Choroid plexus epithelial cell (primary cell): Measurements from ENCODE around the gene TIE1.
A peak's percentile ranks its signal among the peaks of the same experiment; 100 is the strongest.

Experiments used
- DNase-seq: peaks from one replicate; pipeline ENCODE4 v3.0.0-alpha.2; 2010; ENCODE audit warnings: low read depth
- H3K4me3 ChIP-seq: 2 replicates; pipeline ENCODE4 v1.5.1; 2011; ENCODE audit warnings: low read depth, mild to moderate bottlenecking, control low read depth, low read length, moderate library complexity
- TF ChIP-seq, protein P1 (sequence below): conservative IDR thresholded peaks from 2 replicates; pipeline ENCODE4 v1.5.1; 2011; ENCODE audit warnings: low read depth, mild to moderate bottlenecking, control low read depth, inconsistent platforms, low read length, moderate library complexity

TIE1 gene

DNA sequence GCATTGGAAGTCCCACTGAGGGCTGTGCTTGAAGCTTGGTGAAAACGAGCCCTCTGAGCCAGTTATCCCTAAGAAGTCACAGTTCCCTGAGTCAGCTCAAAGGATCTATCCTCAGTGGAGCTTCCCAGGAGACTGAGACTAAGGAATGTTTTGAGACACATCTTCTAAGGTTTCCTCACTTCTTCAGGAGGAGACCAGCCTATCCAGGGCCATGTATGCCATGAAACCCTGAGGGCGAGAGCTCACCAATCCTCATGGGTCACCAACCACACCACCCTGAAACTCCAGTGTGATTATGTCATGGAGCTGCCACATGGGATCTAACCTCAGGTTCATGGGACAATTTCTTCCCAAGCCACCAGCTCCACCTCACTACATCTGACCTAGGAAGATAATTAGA is 7.6 kb upstream of the TIE1 start:
- TF ChIP-seq, protein P1, sequence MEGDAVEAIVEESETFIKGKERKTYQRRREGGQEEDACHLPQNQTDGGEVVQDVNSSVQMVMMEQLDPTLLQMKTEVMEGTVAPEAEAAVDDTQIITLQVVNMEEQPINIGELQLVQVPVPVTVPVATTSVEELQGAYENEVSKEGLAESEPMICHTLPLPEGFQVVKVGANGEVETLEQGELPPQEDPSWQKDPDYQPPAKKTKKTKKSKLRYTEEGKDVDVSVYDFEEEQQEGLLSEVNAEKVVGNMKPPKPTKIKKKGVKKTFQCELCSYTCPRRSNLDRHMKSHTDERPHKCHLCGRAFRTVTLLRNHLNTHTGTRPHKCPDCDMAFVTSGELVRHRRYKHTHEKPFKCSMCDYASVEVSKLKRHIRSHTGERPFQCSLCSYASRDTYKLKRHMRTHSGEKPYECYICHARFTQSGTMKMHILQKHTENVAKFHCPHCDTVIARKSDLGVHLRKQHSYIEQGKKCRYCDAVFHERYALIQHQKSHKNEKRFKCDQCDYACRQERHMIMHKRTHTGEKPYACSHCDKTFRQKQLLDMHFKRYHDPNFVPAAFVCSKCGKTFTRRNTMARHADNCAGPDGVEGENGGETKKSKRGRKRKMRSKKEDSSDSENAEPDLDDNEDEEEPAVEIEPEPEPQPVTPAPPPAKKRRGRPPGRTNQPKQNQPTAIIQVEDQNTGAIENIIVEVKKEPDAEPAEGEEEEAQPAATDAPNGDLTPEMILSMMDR, result no peak
- no peak overlapping the region for H3K4me3 ChIP-seq
- no peak for DNase-seq

DNA sequence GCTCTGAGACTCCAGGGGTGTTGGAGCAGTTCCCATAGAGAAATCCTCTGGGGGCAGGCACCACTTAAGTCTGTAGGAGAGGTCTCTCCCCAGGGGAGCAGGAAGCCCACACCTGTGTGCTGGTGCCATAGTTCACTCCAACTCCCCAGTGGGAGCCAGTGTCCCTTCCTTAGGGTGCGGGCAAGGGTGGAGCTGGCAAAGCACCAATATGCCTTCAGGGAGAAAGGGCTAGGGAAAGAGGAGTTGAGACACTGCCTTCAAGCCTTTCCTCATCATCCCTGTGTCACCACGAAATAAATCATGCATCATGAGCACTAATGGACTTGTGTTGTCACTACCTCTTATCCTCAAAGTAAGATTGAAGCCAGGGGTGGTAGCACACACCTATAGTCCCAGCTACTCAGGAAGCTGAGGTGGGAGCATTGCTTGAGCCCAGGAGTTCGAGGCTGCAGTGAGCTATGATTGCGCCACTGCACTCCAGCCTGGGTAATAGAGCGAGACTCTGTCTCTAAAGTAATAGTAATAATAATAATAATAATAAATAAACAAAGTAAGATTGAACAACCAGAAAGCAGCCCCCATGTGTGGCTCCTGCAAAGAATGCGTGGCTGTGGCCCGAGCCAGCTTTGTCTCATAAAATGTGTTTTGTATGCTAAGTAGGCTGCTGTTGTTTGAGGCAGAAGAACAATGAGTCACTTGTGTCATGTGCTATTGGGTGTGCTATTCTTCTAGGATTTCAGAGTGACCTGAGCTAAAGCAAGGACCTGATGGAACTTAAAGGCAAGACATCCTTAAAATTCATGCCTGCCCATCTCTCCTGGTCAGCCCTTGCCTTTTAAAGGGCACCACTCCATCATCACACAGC is 6.7 kb upstream of the TIE1 start:
- peak; percentile 62 for DNase-seq
- TF ChIP-seq, protein P1, result no peak
- H3K4me3 ChIP-seq, result no peak overlapping the region

DNA sequence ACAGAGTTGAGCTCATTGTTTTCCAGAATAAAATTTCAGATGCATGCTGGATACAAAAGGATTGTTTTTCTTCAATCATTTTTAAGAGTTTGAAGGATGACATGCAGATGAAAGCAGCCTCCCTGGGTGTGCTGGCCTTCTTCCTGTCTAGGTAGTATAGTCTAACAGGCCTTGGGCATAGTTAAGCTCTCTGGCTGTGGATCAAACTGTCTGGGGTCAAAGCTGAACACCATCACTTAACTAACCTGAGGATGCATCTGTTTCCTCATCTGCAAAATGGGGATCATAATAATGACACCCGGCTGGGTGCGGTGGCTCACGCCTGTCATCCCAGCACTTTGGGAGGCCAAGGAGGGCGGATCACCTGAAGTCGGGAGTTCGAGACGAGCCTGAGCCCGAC is 6.0 kb upstream of the TIE1 start:
- DNase-seq, result no peak
- H3K4me3 ChIP-seq, result no peak overlapping the region
- TF ChIP-seq, protein P1, result no peak

DNA sequence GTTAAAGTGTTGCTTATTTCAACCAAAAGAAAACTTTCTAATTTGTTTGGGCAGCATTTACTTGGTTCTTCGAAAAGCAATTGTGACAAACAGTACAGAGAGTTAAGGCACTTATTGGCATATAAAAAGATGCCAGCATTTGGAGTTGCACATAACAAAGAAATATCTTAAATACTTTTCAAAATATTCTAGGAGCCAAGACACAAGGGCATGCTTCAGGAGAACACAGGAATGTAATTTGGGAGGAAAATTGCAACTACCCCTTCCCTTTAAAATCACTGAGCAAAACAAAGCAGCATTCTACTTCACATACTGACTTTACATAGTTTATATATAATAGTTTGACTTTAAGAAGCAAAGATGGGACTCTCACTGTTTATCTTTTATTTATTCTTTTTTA is 4.6 kb upstream of the TIE1 start:
- DNase-seq, result no peak
- TF ChIP-seq, protein P1, result no peak

DNA sequence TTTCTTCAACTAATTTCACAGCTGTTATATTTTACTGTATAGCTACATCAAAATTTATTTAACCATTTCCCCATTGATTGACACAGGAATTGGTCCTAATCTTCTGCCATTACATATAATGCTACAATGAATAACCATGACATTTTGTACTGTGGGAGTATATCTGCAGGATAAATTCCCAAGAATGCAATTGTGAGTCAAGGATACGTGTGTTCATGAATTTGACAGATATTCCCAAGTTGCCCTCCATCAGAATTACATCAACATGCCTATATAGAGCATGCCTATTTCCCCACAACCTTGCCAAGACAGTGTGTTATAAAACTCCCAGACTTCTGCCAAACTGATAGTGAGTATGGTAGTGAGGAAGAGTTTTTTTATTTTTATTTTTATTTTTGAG is 2.7 kb upstream of the TIE1 start:
- TF ChIP-seq, protein P1, result no peak
- no peak overlapping the region for H3K4me3 ChIP-seq
- no peak for DNase-seq

More for the DNA sequence above, 4.6 kb upstream of the TIE1 start:
- no peak overlapping the region for H3K4me3 ChIP-seq

DNA sequence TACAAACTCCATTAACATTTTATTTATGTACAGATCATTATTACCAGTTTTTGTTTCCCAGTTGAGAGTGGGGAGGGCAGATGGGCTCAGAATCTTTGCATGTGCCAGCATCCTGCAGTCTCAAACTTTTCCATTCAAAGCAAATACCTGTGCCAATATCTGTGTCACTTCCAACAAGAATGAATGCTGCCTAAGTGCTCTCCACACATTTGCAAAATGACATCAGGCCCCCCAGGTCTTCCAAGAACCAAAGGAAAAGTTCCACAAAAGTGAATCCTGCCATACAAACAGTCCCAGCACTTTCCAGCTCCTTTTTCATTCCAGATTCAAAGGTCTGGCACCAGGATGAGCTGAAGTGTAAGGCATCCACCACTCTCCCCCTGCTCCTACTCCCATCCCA is 1.7 kb upstream of the TIE1 start:
- DNase-seq, result no peak
- TF ChIP-seq, protein P1, result no peak
- no peak overlapping the region for H3K4me3 ChIP-seq

DNA sequence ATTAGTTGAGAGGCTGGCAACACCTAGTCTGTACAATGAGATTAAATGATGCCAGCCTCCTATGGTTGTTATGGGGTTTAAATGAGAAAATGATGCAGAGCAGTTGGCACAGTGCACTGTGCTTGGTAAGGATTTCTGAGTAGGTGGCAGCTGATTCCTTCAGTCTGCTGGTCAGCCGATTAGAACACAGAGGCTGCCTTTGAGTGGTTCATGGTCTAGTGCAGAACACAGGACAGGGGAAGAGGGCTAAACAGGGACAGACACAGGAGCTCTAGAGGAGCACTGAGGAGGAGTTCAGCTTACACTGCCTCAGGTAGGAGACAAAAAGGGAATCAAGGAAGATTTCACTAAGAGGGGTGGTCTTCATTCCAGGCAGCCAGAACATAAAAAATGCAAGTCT is 1.4 kb downstream of the TIE1 start:
- H3K4me3 ChIP-seq, result no peak overlapping the region
- no peak for DNase-seq
- TF ChIP-seq, protein P1, result no peak
